COR-L47 (cell line): Measurements from ENCODE around the gene SEMA5A.

ENCODE experiments used
- DNase-seq: peaks from one replicate; lab custom pipeline; 2025; lab: John Stamatoyannopoulos, UW

The SEMA5A gene

GRCh38 chr5:9278921-9279603 is 266.8 kb downstream of the SEMA5A start:
- no peak for DNase-seq

GRCh38 chr5:9269014-9269413 is 276.9 kb downstream of the SEMA5A start:
- no peak for DNase-seq

GRCh38 chr5:9268226-9268625 is 277.6 kb downstream of the SEMA5A start:
- DNase-seq, result no peak

GRCh38 chr5:9265441-9266287 is 280.2 kb downstream of the SEMA5A start:
- no peak for DNase-seq

GRCh38 chr5:9264301-9264700 is 281.6 kb downstream of the SEMA5A start:
- DNase-seq, result no peak

GRCh38 chr5:9263656-9264055 is 282.2 kb downstream of the SEMA5A start:
- DNase-seq, result no peak

- DNase-seq, result no peak
Observed at GRCh38 chr5:9251379-9251980, 294.4 kb downstream of the SEMA5A start.

- DNase-seq, result no peak
Observed at GRCh38 chr5:9249231-9249630, 296.6 kb downstream of the SEMA5A start.

- no peak for DNase-seq
Observed at GRCh38 chr5:9245071-9245470, 300.8 kb downstream of the SEMA5A start.

GRCh38 chr5:9244417-9244816 is 301.5 kb downstream of the SEMA5A start:
- DNase-seq, result no peak

GRCh38 chr5:9241479-9242305 is 304.2 kb downstream of the SEMA5A start:
- DNase-seq, result no peak

GRCh38 chr5:9240431-9240830 is 305.4 kb downstream of the SEMA5A start:
- no peak for DNase-seq

GRCh38 chr5:9239626-9240025 is 306.2 kb downstream of the SEMA5A start:
- DNase-seq, result no peak

- DNase-seq, result no peak
Observed at GRCh38 chr5:9239071-9239470, 306.8 kb downstream of the SEMA5A start.

- no peak for DNase-seq
Observed at GRCh38 chr5:9233712-9234111, 312.2 kb downstream of the SEMA5A start.

GRCh38 chr5:9233035-9233434 is 312.8 kb downstream of the SEMA5A start:
- no peak for DNase-seq

- no peak for DNase-seq
Observed at GRCh38 chr5:9231842-9232241, 314.0 kb downstream of the SEMA5A start.

- no peak for DNase-seq
Observed at GRCh38 chr5:9230355-9230754, 315.5 kb downstream of the SEMA5A start.

GRCh38 chr5:9226016-9226536 is 319.8 kb downstream of the SEMA5A start:
- no peak for DNase-seq

- DNase-seq, result no peak
Observed at GRCh38 chr5:9222054-9222976, 323.6 kb downstream of the SEMA5A start.

GRCh38 chr5:9218358-9218757 is 327.5 kb downstream of the SEMA5A start:
- DNase-seq, result no peak
